HepG2 (cell line): ENCODE measurements around the gene TMEM86B. TPM values are rescaled to one million over a fixed set of nuclear protein-coding genes. Genes with fewer than 3 reads are reported as not detected.

Source experiments
- DBP ChIP-seq: sonication (generic); formaldehyde crosslinking; IDR thresholded peaks from 2 replicates; pipeline ENCODE4 v1.4.0; 2020; ENCODE audit warnings: missing genetic modification reagents; ENCODE audit errors: not compliant biosample characterization
- ELF4 ChIP-seq: sonication (generic); formaldehyde crosslinking; IDR thresholded peaks from 2 replicates; pipeline ENCODE4 v1.5.0; 2020; ENCODE audit warnings: missing genetic modification reagents, mild to moderate bottlenecking, moderate library complexity, borderline replicate concordance
- KDM4B ChIP-seq: sonication (generic); formaldehyde crosslinking; IDR thresholded peaks from 2 replicates; pipeline ENCODE4 v1.4.0; 2020; ENCODE audit warnings: missing genetic modification reagents
- KIAA2018 ChIP-seq: sonication (generic); formaldehyde crosslinking; IDR thresholded peaks from 2 replicates; pipeline ENCODE4 v1.5.0; 2020; ENCODE audit warnings: mild to moderate bottlenecking, missing genetic modification reagents, borderline replicate concordance
- KLF12 ChIP-seq: sonication (generic); formaldehyde crosslinking; IDR thresholded peaks from 2 replicates; pipeline ENCODE4 v1.4.0; 2020; ENCODE audit warnings: missing genetic modification reagents, borderline replicate concordance
- MED1 ChIP-seq: sonication (generic); formaldehyde crosslinking; IDR thresholded peaks from 2 replicates; pipeline ENCODE4 v1.4.0; 2020; ENCODE audit warnings: missing genetic modification reagents
- MYNN ChIP-seq: sonication (generic); formaldehyde crosslinking; IDR thresholded peaks from 2 replicates; pipeline ENCODE4 v1.4.0; 2020; ENCODE audit warnings: mild to moderate bottlenecking, low read depth, missing genetic modification reagents
- PPARG ChIP-seq: conservative IDR thresholded peaks from 2 replicates; pipeline ENCODE4 v1.6.1; 2016; ENCODE audit warnings: missing biosample characterization, missing genetic modification reagents
- RAD21 ChIP-seq: fragments of 450-650 bp; formaldehyde crosslinking; IDR thresholded peaks from 2 replicates; pipeline ENCODE4 v1.5.0; 2020; ENCODE audit warnings: mild to moderate bottlenecking
- TBP ChIP-seq: sonication (generic); formaldehyde crosslinking; IDR thresholded peaks from 2 replicates; pipeline ENCODE4 v1.5.0; 2020; ENCODE audit warnings: missing genetic modification reagents
- YEATS4 ChIP-seq: sonication (generic); formaldehyde crosslinking; IDR thresholded peaks from 2 replicates; pipeline ENCODE4 v1.4.0; 2020; ENCODE audit warnings: missing genetic modification reagents, borderline replicate concordance
- ZFP37 ChIP-seq: sonication (generic); formaldehyde crosslinking; IDR thresholded peaks from 2 replicates; pipeline ENCODE4 v1.4.0; 2020; ENCODE audit warnings: missing genetic modification reagents, borderline replicate concordance
- ZNF317 ChIP-seq: sonication (generic); formaldehyde crosslinking; IDR thresholded peaks from 2 replicates; pipeline ENCODE4 v1.5.0; 2020; ENCODE audit warnings: mild to moderate bottlenecking, missing genetic modification reagents
- ZNF607 ChIP-seq: sonication (generic); formaldehyde crosslinking; IDR thresholded peaks from 2 replicates; pipeline ENCODE4 v1.5.1; 2020; ENCODE audit warnings: missing genetic modification reagents, mild to moderate bottlenecking, borderline replicate concordance
- ZNF713 ChIP-seq: sonication (generic); formaldehyde crosslinking; IDR thresholded peaks from 2 replicates; pipeline ENCODE4 v1.4.0; 2020; ENCODE audit warnings: mild to moderate bottlenecking, missing genetic modification reagents
- ZNF740 ChIP-seq: sonication (generic); formaldehyde crosslinking; IDR thresholded peaks from 2 replicates; pipeline ENCODE4 v1.4.0; 2020; ENCODE audit warnings: missing genetic modification reagents
- ZNF749 ChIP-seq: sonication (generic); formaldehyde crosslinking; IDR thresholded peaks from 2 replicates; pipeline ENCODE4 v1.8.0; 2022; ENCODE audit warnings: mild to moderate bottlenecking, missing genetic modification reagents, moderate library complexity, borderline replicate concordance
- ZSCAN29 ChIP-seq: sonication (generic); formaldehyde crosslinking; conservative IDR thresholded peaks from 2 replicates; pipeline ENCODE4 v1.4.0; 2020; ENCODE audit warnings: mild to moderate bottlenecking, missing genetic modification reagents
- ZSCAN30 ChIP-seq: sonication (generic); formaldehyde crosslinking; IDR thresholded peaks from 2 replicates; pipeline ENCODE4 v1.5.0; 2020; ENCODE audit warnings: mild to moderate bottlenecking, missing genetic modification reagents
- polyA plus RNA-seq, 8 experiments: library from polyadenylated mRNA; depleted of rRNA in 3 of 8; stranded (reverse) in 7 of 8; unstranded in 1 of 8; fragments of >200 nt; fragmentation: Illumina TruSeq in 4 of 8; extraction: Trizol in 4 of 8; gene quantifications; 2 replicates each; pipeline versions ENCODE4 v1.2.1 to v1.2.3, GENCODE V29; 2011 to 2016; ENCODE audit warnings: low read depth in 4 of 8, missing spikeins in 1 of 8, mixed read lengths in 1 of 8; ENCODE audit not compliant: insufficient read depth in 1 of 8
- total RNA-seq, 5 experiments: library from RNA; depleted of rRNA; stranded (reverse); fragments of >200 nt; fragmentation: Illumina TruSeq; extraction: Trizol; gene quantifications; 2 replicates each; pipeline ENCODE4 v1.2.3, GENCODE V29; 2016; ENCODE audit warnings: low read depth in 1 of 5

The TMEM86B gene
- total and polyA plus RNA-seq, 2 of the 13 experiments (the other 11 are each of a cell fraction or from before 2014, with no cell fraction given) = 7.7 to 9.6 TPM

DNA sequence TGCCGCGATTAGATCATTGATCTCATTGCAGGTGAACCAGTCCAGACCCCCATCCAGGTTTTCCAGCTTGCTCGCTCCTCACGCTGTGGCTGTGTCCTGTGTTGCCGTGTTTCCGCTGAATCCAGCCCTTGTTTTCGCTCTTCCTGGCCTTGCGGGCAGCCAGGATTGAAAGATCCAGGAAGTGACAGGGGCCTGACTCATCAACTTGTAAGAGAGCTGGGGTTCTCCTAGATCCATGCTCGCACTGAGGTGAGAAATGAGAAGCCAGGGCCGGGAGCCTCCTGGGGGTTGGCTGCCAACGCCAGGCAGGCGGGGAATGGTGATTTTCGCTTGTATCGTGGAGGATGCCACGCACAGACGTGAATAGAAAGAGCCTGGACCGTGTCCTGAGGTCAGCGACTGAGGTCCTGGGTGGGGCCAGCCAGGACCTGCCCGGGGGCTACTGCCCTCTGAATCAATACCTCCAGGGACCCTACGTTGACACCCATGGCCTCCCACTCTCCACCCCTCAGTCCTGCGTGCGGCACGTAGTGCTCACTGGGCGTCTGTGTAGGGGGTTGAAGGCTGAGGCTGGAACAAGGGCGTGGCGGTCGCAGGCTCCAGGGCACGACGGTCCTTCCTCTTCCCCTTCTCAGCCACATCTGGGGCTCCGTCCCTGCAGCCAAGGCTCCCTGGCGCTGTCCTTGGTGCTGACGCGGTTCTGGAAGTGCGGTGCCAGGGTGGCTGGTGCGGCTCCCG is 11.9 kb downstream of the TMEM86B start (continued):
- TF ChIP-seq KIAA2018 (no peak), ZNF749 (CRISPR knock-in tag) (peak; percentile 77), PPARG (peak; percentile 63), ZNF740 (peak; percentile 57; the same call in 1 of the 2 replicates), KDM4B (CRISPR knock-in tag) (peak; percentile 96), DBP (CRISPR knock-in tag) (peak; percentile 91), ZSCAN29 (CRISPR knock-in tag) (no peak; the same call in 1 of the 2 replicates), ZNF607 (peak; percentile 82), ZNF713 (CRISPR knock-in tag) (0 out of 2 replicates have a peak, but pooled peaks have one; percentile 45), TBP (CRISPR knock-in tag) (no peak), ELF4 (peak; percentile 98), YEATS4 (CRISPR knock-in tag) (peak; percentile 78; the same call in 1 of the 2 replicates), MYNN (CRISPR knock-in tag) (peak; percentile 87), RAD21 (CRISPR knock-in tag) (peak; percentile 26; the same call in 1 of the 2 replicates), MED1 (CRISPR knock-in tag) (peak; percentile 90), ZSCAN30 (CRISPR knock-in tag) (peak; percentile 98), ZNF317 (CRISPR knock-in tag) (peak; percentile 78; the same call in 1 of the 2 replicates), KLF12 (CRISPR knock-in tag) (0 out of 2 replicates have a peak, but pooled peaks have one; percentile 30), ZFP37 (CRISPR knock-in tag) (peak; percentile 99)
